GM23248 (cell line): ENCODE measurements around the gene GSTT4. TPM values are rescaled to one million over a fixed set of nuclear protein-coding genes. Genes with fewer than 3 reads are reported as not detected.

Experiments
- DNase-seq: peaks from one replicate; pipeline ENCODE4 v3.0.0-alpha.2; 2015
- H2AFZ ChIP-seq: fragments of 200-600 bp; sonication (generic); 2 replicates; pipeline ENCODE4 v1.6.1; 2016; ENCODE audit warnings: antibody characterized with exemption
- H3F3A ChIP-seq: fragments of 200-600 bp; sonication (generic); 2 replicates; pipeline ENCODE4 v1.6.1; 2016; ENCODE audit warnings: mild to moderate bottlenecking, antibody characterized with exemption, mixed run types; ENCODE audit not compliant: insufficient read depth
- H3K27ac ChIP-seq: fragments of 200-600 bp; sonication (generic); 2 replicates; pipeline ENCODE4 v1.5.1; 2016; ENCODE audit warnings: mild to moderate bottlenecking
- H3K27me3 ChIP-seq: fragments of 200-600 bp; sonication (generic); replicated peaks from 2 replicates; pipeline ENCODE4 v1.6.1; 2016; ENCODE audit warnings: mild to moderate bottlenecking; ENCODE audit not compliant: insufficient read depth
- H3K36me3 ChIP-seq: fragments of 200-600 bp; sonication (generic); 2 replicates; pipeline ENCODE4 v1.6.1; 2016; ENCODE audit warnings: low read depth, mild to moderate bottlenecking
- H3K4me1 ChIP-seq: fragments of 200-600 bp; sonication (generic); 2 replicates; pipeline ENCODE4 v1.6.1; 2016; ENCODE audit warnings: mild to moderate bottlenecking; ENCODE audit not compliant: insufficient read depth
- H3K4me2 ChIP-seq: fragments of 200-600 bp; sonication (generic); one replicate; pipeline ENCODE4 v1.6.1; 2016; ENCODE audit warnings: mild to moderate bottlenecking; ENCODE audit not compliant: unreplicated experiment
- H3K4me3 ChIP-seq: fragments of 200-600 bp; sonication (generic); 2 replicates; pipeline ENCODE4 v1.5.1; 2016; ENCODE audit warnings: mild to moderate bottlenecking
- H3K79me2 ChIP-seq: fragments of 200-600 bp; sonication (generic); 2 replicates; pipeline ENCODE4 v1.6.1; 2016; ENCODE audit warnings: mild to moderate bottlenecking; ENCODE audit not compliant: insufficient read depth
- H3K9ac ChIP-seq: fragments of 200-600 bp; sonication (generic); 2 replicates; pipeline ENCODE4 v1.6.1; 2016; ENCODE audit warnings: mild to moderate bottlenecking
- H3K9me2 ChIP-seq: fragments of 200-600 bp; sonication (generic); 2 replicates; pipeline ENCODE4 v1.6.1; 2016; ENCODE audit warnings: mixed run types, mild to moderate bottlenecking, moderate library complexity; ENCODE audit not compliant: insufficient read depth
- H3K9me3 ChIP-seq: fragments of 200-600 bp; sonication (generic); one replicate; pipeline ENCODE4 v1.6.1; 2017; ENCODE audit warnings: low read depth
- H4K20me1 ChIP-seq: fragments of 200-600 bp; sonication (generic); 2 replicates; pipeline ENCODE4 v1.6.0; 2016; ENCODE audit not compliant: insufficient read depth
- EZH2 ChIP-seq: fragments of 200-600 bp; sonication (generic); IDR thresholded peaks from 2 replicates; pipeline ENCODE4 v1.6.1; 2018; ENCODE audit warnings: antibody characterized with exemption, mild to moderate bottlenecking; ENCODE audit not compliant: insufficient read depth, poor library complexity, severe bottlenecking
- EZH2phosphoT487 ChIP-seq: fragments of 200-600 bp; sonication (generic); IDR thresholded peaks from 2 replicates; pipeline ENCODE4 v1.6.1; 2018; ENCODE audit warnings: antibody characterized with exemption, moderate library complexity, mild to moderate bottlenecking, low read depth; ENCODE audit not compliant: insufficient read depth
- WGBS, 2 experiments: methylation state at CpG; one replicate each; pipeline ENCODE4 v1.1.6; 2015 to 2017; ENCODE audit warnings: low lambda C conversion rate in 2 of 2, low coverage in 1 of 2; ENCODE audit errors: missing lambda C conversion rate in 2 of 2; 5-methylcytosine and 5-hydroxymethylcytosine counted together
- in situ Hi-C: fragments of 300-500 bp; cut with MboI; formaldehyde crosslinking; loops from 2 replicates; pipeline ENCODE4 v1.15.0; 2020
- polyA plus RNA-seq: library from polyadenylated mRNA; unstranded; fragments of >200 nt; fragmentation: Nextera tagmentation; extraction: Ambion mirVana; gene quantifications from 2 replicates; pipeline ENCODE4 v1.2.1, GENCODE V29; 2016
- total RNA-seq: library from RNA; depleted of rRNA; stranded (reverse); fragments of >200 nt; shearing (Covaris generic); gene quantifications from 2 replicates; pipeline ENCODE4 v1.2.3, GENCODE V29; 2014

Gene GSTT4
- total and polyA plus RNA-seq, 2 experiments from 2014 or later = not detected

DNA sequence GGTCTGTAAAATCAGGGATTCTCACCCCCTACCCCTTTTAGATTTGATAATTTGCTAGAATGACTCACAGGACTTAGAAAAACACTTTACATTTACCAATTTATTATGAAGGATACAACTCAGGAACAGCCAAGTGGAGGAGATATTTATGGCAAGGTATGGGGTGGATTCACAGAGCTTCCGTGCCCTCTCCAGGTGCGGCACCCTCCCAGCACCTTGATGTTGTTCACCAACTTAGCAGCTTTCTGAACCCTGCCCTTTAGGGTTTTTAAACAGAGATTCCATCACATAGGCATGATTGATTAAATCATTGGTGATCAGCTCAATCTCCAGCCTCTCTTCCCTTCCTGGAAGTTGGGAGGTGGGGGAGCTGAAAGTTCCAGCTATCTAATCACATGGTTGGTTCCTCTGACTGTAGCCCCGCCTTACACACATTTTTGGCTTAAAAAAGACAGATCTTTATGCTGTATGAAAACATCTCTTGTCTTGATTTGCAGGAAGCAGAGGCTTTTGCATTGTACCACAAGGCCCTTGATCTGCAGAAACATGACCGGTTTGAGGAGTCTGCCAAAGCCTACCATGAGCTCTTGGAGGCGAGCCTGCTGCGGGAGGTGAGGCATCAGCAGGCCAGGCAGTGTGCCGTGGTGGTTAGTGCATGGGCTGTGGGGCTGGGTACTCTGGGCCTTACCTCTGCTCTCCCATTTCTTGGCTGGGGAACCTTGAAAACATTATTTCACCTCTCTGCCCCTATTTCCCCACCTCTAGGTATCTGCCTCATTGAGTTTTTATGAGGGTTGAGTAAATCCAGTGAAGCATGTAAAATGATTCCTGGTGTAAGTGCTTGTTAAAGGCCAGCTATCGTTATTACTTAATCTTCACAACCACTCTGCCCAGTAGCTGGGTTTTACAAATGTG, 32.9 kb upstream of the GSTT4 start:
- peaks cover 20% of the 10 kb centered on the region for H3K36me3 ChIP-seq
- TF ChIP-seq EZH2phosphoT487 (no peak), EZH2 (no peak)
- 90 to 94% methylated on average over 8 of the region's 8 CpGs for WGBS, 2 experiments
- no peaks in the 10 kb centered on the region for H3K9me3 ChIP-seq
- H3F3A ChIP-seq = peaks cover 3% of the 10 kb centered on the region; the same call in 1 of the 2 replicates
- H3K27me3 ChIP-seq = no peaks in the 10 kb centered on the region
- H3K4me3 ChIP-seq = no peak overlapping the region
- no peaks in the 10 kb centered on the region for H3K9me2 ChIP-seq
- H3K4me2 ChIP-seq = no peak overlapping the region
- H3K27ac ChIP-seq = no peak overlapping the region
- H3K4me1 ChIP-seq = peaks cover 9% of the 10 kb centered on the region
- H2AFZ ChIP-seq = no peak overlapping the region
- no peak overlapping the region for H3K9ac ChIP-seq
- peaks cover 22% of the 10 kb centered on the region; the same call in 1 of the 2 replicates for H3K79me2 ChIP-seq
- DNase-seq = no peak
- in situ Hi-C loops = no loop called here
- H4K20me1 ChIP-seq = no peaks in the 10 kb centered on the region

GRCh38 chr22:24035296-24035695, 30.0 kb upstream of the GSTT4 start:
- peaks cover 14% of the 10 kb centered on the region for H3K36me3 ChIP-seq
- in situ Hi-C loops = no loop called here
- 97% methylated on average over 5 of the region's 5 CpGs for WGBS, 2 experiments
- no peak for DNase-seq
- no peaks in the 10 kb centered on the region for H3K27me3 ChIP-seq
- H2AFZ ChIP-seq = no peak overlapping the region
- no peaks in the 10 kb centered on the region for H3K9me2 ChIP-seq
- no peaks in the 10 kb centered on the region for H3F3A ChIP-seq
- H3K9ac ChIP-seq = no peak overlapping the region
- H3K4me2 ChIP-seq = no peak overlapping the region
- H3K27ac ChIP-seq = no peak overlapping the region
- no peak overlapping the region for H3K4me3 ChIP-seq
- H3K79me2 ChIP-seq = peaks cover 50% of the 10 kb centered on the region
- H4K20me1 ChIP-seq = no peaks in the 10 kb centered on the region
- no peaks in the 10 kb centered on the region for H3K9me3 ChIP-seq
- TF ChIP-seq EZH2phosphoT487 (no peak), EZH2 (no peak)
- no peaks in the 10 kb centered on the region for H3K4me1 ChIP-seq

- H3F3A ChIP-seq = no peaks in the 10 kb centered on the region
- H3K27ac ChIP-seq = no peak overlapping the region
- no peaks in the 10 kb centered on the region for H3K4me1 ChIP-seq
- in situ Hi-C loops = no loop called here
- H3K9me3 ChIP-seq = no peaks in the 10 kb centered on the region
- no peaks in the 10 kb centered on the region for H3K9me2 ChIP-seq
- no peak overlapping the region for H3K9ac ChIP-seq
- H3K79me2 ChIP-seq = peaks cover 66% of the 10 kb centered on the region
- no peaks in the 10 kb centered on the region for H3K27me3 ChIP-seq
- no peak overlapping the region for H3K4me2 ChIP-seq
- DNase-seq = no peak
- WGBS, 2 experiments = 66 to 71% methylated on average over 4 of the region's 4 CpGs
- no peaks in the 10 kb centered on the region for H4K20me1 ChIP-seq
- H3K36me3 ChIP-seq = peaks cover 12% of the 10 kb centered on the region
- TF ChIP-seq EZH2phosphoT487 = no peak
- TF ChIP-seq EZH2 = no peak
- no peak overlapping the region for H2AFZ ChIP-seq
- H3K4me3 ChIP-seq = no peak overlapping the region
Measured at GRCh38 chr22:24033731-24034130, 28.5 kb upstream of the GSTT4 start.

- H2AFZ ChIP-seq = no peak overlapping the region
- H4K20me1 ChIP-seq = no peaks in the 10 kb centered on the region
- H3K4me3 ChIP-seq = no peak overlapping the region
- H3K9me2 ChIP-seq = no peaks in the 10 kb centered on the region
- in situ Hi-C loops = no loop called here
- no peak overlapping the region for H3K9ac ChIP-seq
- no peaks in the 10 kb centered on the region for H3F3A ChIP-seq
- H3K27me3 ChIP-seq = no peaks in the 10 kb centered on the region
- no peak overlapping the region for H3K4me2 ChIP-seq
- H3K27ac ChIP-seq = no peak overlapping the region
- TF ChIP-seq EZH2phosphoT487 = no peak
- no peaks in the 10 kb centered on the region for H3K36me3 ChIP-seq
- no peak for DNase-seq
- H3K9me3 ChIP-seq = no peaks in the 10 kb centered on the region
- H3K79me2 ChIP-seq = peaks cover 99% of the 10 kb centered on the region
- no peaks in the 10 kb centered on the region for H3K4me1 ChIP-seq
Measured at GRCh38 chr22:24030186-24030702, 25.0 kb upstream of the GSTT4 start.
